ENCODE measurements around the gene VSIG4. TPM values are rescaled to one million over a fixed set of nuclear protein-coding genes. Genes with fewer than 3 reads are reported as not detected.

VSIG4 gene
- total and polyA plus RNA-seq, 2 of the 13 experiments (the other 11 are each of a cell fraction or from before 2014, with no cell fraction given) = not detected

DNA sequence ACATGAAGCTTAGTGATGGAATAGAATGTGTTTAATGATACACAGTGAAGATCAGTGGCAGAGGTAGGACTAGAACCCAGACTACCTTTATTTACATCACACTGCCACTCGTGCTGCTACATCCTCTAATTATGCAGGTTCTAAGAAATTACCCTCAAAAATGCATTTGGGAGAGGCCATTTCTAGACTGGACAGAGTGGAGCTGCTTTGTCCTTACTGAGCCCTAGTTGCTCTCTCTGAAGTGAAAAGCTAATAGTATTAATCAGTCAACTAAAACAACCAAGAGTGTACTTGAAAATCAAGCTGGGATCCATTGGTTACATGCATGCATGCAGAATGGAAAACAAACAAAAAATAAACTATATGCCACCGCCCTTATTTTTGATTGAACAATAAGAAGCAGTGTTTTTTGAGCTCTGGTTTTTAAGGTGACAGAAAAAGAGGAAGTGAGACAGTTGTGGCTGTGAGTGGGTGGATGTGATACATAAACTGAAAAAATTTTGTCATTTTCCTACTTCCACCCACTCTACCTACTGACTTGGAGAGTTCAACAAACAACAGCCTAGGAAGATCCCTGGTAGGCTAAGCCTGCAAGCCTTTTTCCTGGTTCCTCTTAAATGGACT is 6.8 kb upstream of the VSIG4 start (continued):
- TF ChIP-seq MLXIP (CRISPR knock-in tag; IDR thresholded peaks at IDR 0.05; ENCODE audit: borderline replicate concordance) = no peak
- TF ChIP-seq YEATS4 (CRISPR knock-in tag; IDR thresholded peaks at IDR 0.05; ENCODE audit: borderline replicate concordance) = no peak
- TF ChIP-seq BCL6 (CRISPR knock-in tag; IDR thresholded peaks at IDR 0.05) = no peak
- TF ChIP-seq U2AF1 (optimal IDR thresholded peaks at IDR 0.05; ENCODE audit: low read depth, low read length) = no peak
- TF ChIP-seq ISL2 (CRISPR knock-in tag; IDR thresholded peaks at IDR 0.05) = no peak
- TF ChIP-seq ZMAT5 (CRISPR knock-in tag; IDR thresholded peaks at IDR 0.05; ENCODE audit: borderline replicate concordance, low read depth) = no peak

GRCh38 chrX:66045894-66046293 is 6.0 kb upstream of the VSIG4 start:
- H2AFZ ChIP-seq (ENCODE audit: low read length) = no peak overlapping the region
- intact Hi-C loops (cut with micrococcal nuclease; ENCODE audit: unreplicated experiment) (no loop called here), in situ Hi-C loops (cut with HindIII; ENCODE audit: extremely low pct_ligation_motif_present, low pct_unique_long_range_greater_than_20kb) (no loop called here)
- no peaks in the 10 kb centered on the region for H3K4me1 ChIP-seq (ENCODE audit: insufficient read depth, low read length)
- no peak overlapping the region for H3K4me2 ChIP-seq (ENCODE audit: low read depth, low read length)
- H3K27me3 ChIP-seq (ENCODE audit: control insufficient read depth in 1 of 2, insufficient read depth in 2 of 2, low read length in 2 of 2) = no peaks in the 10 kb centered on the region
- no peaks in the 10 kb centered on the region for H3K79me2 ChIP-seq (ENCODE audit: insufficient read depth, low read length)
- no peaks in the 10 kb centered on the region for H4K20me1 ChIP-seq (ENCODE audit: insufficient read depth, low read length)
- ATAC-seq = no peak
- BruUV-seq (replicated peaks) = no TSS peak
- no peaks in the 10 kb centered on the region for H3K9me3 ChIP-seq (ENCODE audit: low read length)
- no peaks in the 10 kb centered on the region for H3K36me3 ChIP-seq (replicated peaks in 1 of 2; ENCODE audit: control insufficient read depth in 1 of 2, insufficient read depth in 2 of 2, low read length in 2 of 2)
- FAIRE-seq = no peak
- no peak overlapping the region for H3K27ac ChIP-seq (ENCODE audit: extremely low read length, insufficient read depth, low read length)
- no peak for DNase-seq (ENCODE audit: low spot score)
- ChIA-PET POLR2A (no interaction called here), CTCF (ENCODE audit: low intra/inter-chr PET ratio, low total read pairs) (no interaction called here)
- H3K4me3 ChIP-seq (replicated peaks in 1 of 3; ENCODE audit: insufficient read depth in 1 of 3, low read depth in 2 of 3, low read length in 3 of 3) = no peak overlapping the region
- no peak overlapping the region for H3K9ac ChIP-seq (ENCODE audit: insufficient read depth, low read depth, low read length)
- TF ChIP-seq ZNF318 (CRISPR knock-in tag; IDR thresholded peaks at IDR 0.05) (no peak), ZNF335 (CRISPR knock-in tag; IDR thresholded peaks at IDR 0.05) (no peak), ZNF713 (CRISPR knock-in tag; IDR thresholded peaks at IDR 0.05) (no peak), KLF16 (CRISPR knock-in tag; IDR thresholded peaks at IDR 0.05) (no peak), ZNF468 (CRISPR knock-in tag; IDR thresholded peaks at IDR 0.05) (no peak)

Measured in HepG2 (cell line).